Breast epithelium (tissue), 4 donors: Measurements from ENCODE around the gene FAM161B. TPM values are rescaled to one million over a fixed set of nuclear protein-coding genes. Genes with fewer than 3 reads are reported as not detected.

Experiments
- DNase-seq, 2 donors: peaks; one replicate each; pipeline ENCODE4 v3.0.0-alpha.2; 2019; ENCODE audit warnings: low spot score in 2 of 2
- H3K27ac ChIP-seq, 2 donors: fragments of 200-600 bp; sonication (generic) in 1 of 2; one replicate each; pipeline ENCODE4 v1.5.1; 2016 to 2019; ENCODE audit warnings: mild to moderate bottlenecking in 1 of 2
- H3K27me3 ChIP-seq, 2 donors: fragments of 200-600 bp; sonication (generic) in 1 of 2; one replicate each; pipeline versions ENCODE4 v1.5.1 to v1.6.0; 2017 to 2019; ENCODE audit warnings: control low read depth in 1 of 2, mild to moderate bottlenecking in 1 of 2
- H3K36me3 ChIP-seq: fragments of 200-600 bp; one replicate; pipeline ENCODE4 v1.5.1; 2019
- H3K4me1 ChIP-seq, 2 donors: fragments of 200-600 bp; sonication (generic); one replicate each; pipeline ENCODE4 v1.5.1; 2016 to 2019; ENCODE audit warnings: control low read depth in 1 of 2
- H3K4me3 ChIP-seq, 3 donors: fragments of 200-600 bp; sonication (generic); 1 replicate in 2 of 3; 2 replicates in 1 of 3; pipeline ENCODE4 v1.5.1; 2016 to 2019; ENCODE audit warnings: mild to moderate bottlenecking in 3 of 3, moderate library complexity in 2 of 3
- H3K9me3 ChIP-seq, 2 donors: fragments of 200-600 bp; sonication (generic) in 1 of 2; one replicate each; pipeline ENCODE4 v1.5.1; 2016 to 2019; ENCODE audit warnings: control low read depth in 1 of 2
- CTCF ChIP-seq, 3 donors: fragments of 450-650 bp; IDR thresholded peaks; one replicate each; pipeline ENCODE4 v1.5.1; 2016 to 2017; ENCODE audit warnings: antibody characterized with exemption in 3 of 3, mild to moderate bottlenecking in 3 of 3, moderate library complexity in 3 of 3
- POLR2A ChIP-seq: fragments of 450-650 bp; IDR thresholded peaks from one replicate; pipeline ENCODE4 v1.6.1; 2016; ENCODE audit warnings: antibody characterized with exemption, mild to moderate bottlenecking, moderate library complexity
- POLR2AphosphoS5 ChIP-seq, 3 donors: sonication (generic); formaldehyde crosslinking; IDR thresholded peaks; one replicate each; pipeline ENCODE4 v1.6.1; 2017; ENCODE audit warnings: antibody characterized with exemption in 3 of 3
- intact Hi-C: fragments of 100-400 bp; cut with DNase I; formaldehyde crosslinking; loops from one replicate; pipeline ENCODE4 v1.15.1; 2023; ENCODE audit warnings: low total_unique reads
- total RNA-seq, 3 donors: library from RNA; depleted of rRNA; stranded (reverse); fragments of >200 nt; gene quantifications; one replicate each; pipeline ENCODE4 v1.1.0, GENCODE V29; 2016

Gene FAM161B
- total RNA-seq, 3 donors from 2014 or later, result 4.5 to 12.3 (median 11.1) TPM

GRCh38 chr14:73977896-73978295, 28.0 kb upstream of the FAM161B start:
- no peak for DNase-seq
- H3K36me3 ChIP-seq, result no peaks in the 10 kb centered on the region
- H3K4me3 ChIP-seq, result no peak overlapping the region
- H3K4me1 ChIP-seq, result no peaks in the 10 kb centered on the region
- TF ChIP-seq POLR2A (no peak), CTCF (IDR thresholded peaks at IDR 0.05) (no peak), POLR2AphosphoS5 (IDR thresholded peaks at IDR 0.05) (no peak)
- peak overlapping the region; percentile 7 to 35 for H3K27ac ChIP-seq
- H3K27me3 ChIP-seq, result no peaks in the 10 kb centered on the region
- intact Hi-C loops, result no loop called here
- no peaks in the 10 kb centered on the region for H3K9me3 ChIP-seq

- intact Hi-C loops, result no loop called here
- no peak for DNase-seq
- no peaks in the 10 kb centered on the region for H3K27me3 ChIP-seq
- no peaks in the 10 kb centered on the region for H3K9me3 ChIP-seq
- TF ChIP-seq POLR2AphosphoS5 (IDR thresholded peaks at IDR 0.05) (no peak), CTCF (IDR thresholded peaks at IDR 0.05) (no peak), POLR2A (no peak)
- H3K27ac ChIP-seq, result no peak overlapping the region
- H3K4me3 ChIP-seq, result no peak overlapping the region
- H3K4me1 ChIP-seq, result no peaks in the 10 kb centered on the region
- H3K36me3 ChIP-seq, result no peaks in the 10 kb centered on the region
These were observed 26.2 kb upstream of the FAM161B start for GRCh38 chr14:73976125-73976524.

- DNase-seq, result no peak
- H3K4me3 ChIP-seq, result no peak overlapping the region
- H3K36me3 ChIP-seq, result no peaks in the 10 kb centered on the region
- no peaks in the 10 kb centered on the region for H3K4me1 ChIP-seq
- H3K27ac ChIP-seq, result no peak overlapping the region
- TF ChIP-seq CTCF (IDR thresholded peaks at IDR 0.05), result no peak
- no peak for TF ChIP-seq POLR2AphosphoS5 (IDR thresholded peaks at IDR 0.05)
- no peak for TF ChIP-seq POLR2A
- intact Hi-C loops, result no loop called here
- H3K27me3 ChIP-seq, result no peaks in the 10 kb centered on the region
- H3K9me3 ChIP-seq, result no peaks in the 10 kb centered on the region
These were observed 23.6 kb upstream of the FAM161B start for GRCh38 chr14:73973497-73973896.

- Histone ChIP-seq H3K4me3 (no peak overlapping the region), H3K27ac (no peak overlapping the region), H3K27me3 (no peaks in the 10 kb centered on the region), H3K36me3 (peaks cover 5% of the 10 kb centered on the region), H3K4me1 (no peaks in the 10 kb centered on the region), H3K9me3 (no peaks in the 10 kb centered on the region)
- TF ChIP-seq POLR2A, result no peak
- TF ChIP-seq POLR2AphosphoS5 (IDR thresholded peaks at IDR 0.05), result no peak
- TF ChIP-seq CTCF (IDR thresholded peaks at IDR 0.05), result no peak
- intact Hi-C loops, result no loop called here
- no peak for DNase-seq
These were observed 19.0 kb upstream of the FAM161B start for GRCh38 chr14:73968885-73969284.

- Histone ChIP-seq H3K36me3 (peaks cover 14% of the 10 kb centered on the region), H3K27ac (no peak overlapping the region), H3K9me3 (no peaks in the 10 kb centered on the region), H3K4me3 (no peak overlapping the region), H3K4me1 (no peaks in the 10 kb centered on the region), H3K27me3 (no peaks in the 10 kb centered on the region)
- TF ChIP-seq CTCF (IDR thresholded peaks at IDR 0.05), result no peak
- TF ChIP-seq POLR2AphosphoS5 (IDR thresholded peaks at IDR 0.05), result no peak
- no peak for TF ChIP-seq POLR2A
- intact Hi-C loops, result no loop called here
- DNase-seq, result no peak
These were observed 15.3 kb upstream of the FAM161B start for GRCh38 chr14:73965216-73965615.
